ENCODE measurements around the gene PRKAR1A. TPM values are rescaled to one million over a fixed set of nuclear protein-coding genes. Genes with fewer than 3 reads are reported as not detected.

PRKAR1A gene
- 100 to 1,000 TPM; 221 to 226 TPM for total RNA-seq

GRCh38 chr17:68512247-68512959 is at the start of gene PRKAR1A:
PRKAR1A (plus strand) TSS chr17:68512430; CDS start chr17:68515400, 2,970 bp downstream.

Other genes with a start within 250 kb of the PRKAR1A start
- 1 to 10 TPM; 3.7 to 4.3 TPM for gene SLC16A6, start 221.3 kb upstream of the PRKAR1A start, total RNA-seq
- gene ARSG, start 220.9 kb upstream of the PRKAR1A start, total RNA-seq = 1 to 10 TPM; 8.6 to 9.5 TPM
- gene WIPI1, start 54.9 kb upstream of the PRKAR1A start, total RNA-seq = 10 to 100 TPM; 33.2 to 34.2 TPM
- not detected for gene FAM20A, start 88.9 kb downstream of the PRKAR1A start, total RNA-seq